ENCODE results near the gene SCD5. TPM values are rescaled to one million over a fixed set of nuclear protein-coding genes. Genes with fewer than 3 reads are reported as not detected.

Gene SCD5
- total and polyA plus RNA-seq, 2 of the 8 experiments (the other 6 are each of a cell fraction or from before 2014, with no cell fraction given): 0.92 to 1.2 TPM

GRCh38 chr4:82753238-82753637 is 45.4 kb downstream of the SCD5 start (continued):
- TF ChIP-seq TEAD4 (IDR thresholded peaks at IDR 0.05; ENCODE audit: low read depth, low read length): no peak
- no peak for TF ChIP-seq ZNF274 (IDR thresholded peaks at IDR 0.05; ENCODE audit: borderline replicate concordance, extremely low read depth, low read length)
- no peak for TF ChIP-seq SRF (IDR thresholded peaks at IDR 0.05; ENCODE audit: low read depth, low read length)
- no peak for TF ChIP-seq TAF1 (IDR thresholded peaks at IDR 0.05; ENCODE audit: low read depth, low read length)
- TF ChIP-seq ASH2L (IDR thresholded peaks at IDR 0.05; ENCODE audit: low read length): no peak
